H1 (cell line): ENCODE measurements around the gene TNS1. TPM values are rescaled to one million over a fixed set of nuclear protein-coding genes. Genes with fewer than 3 reads are reported as not detected.

Experiments
- CTCF ChIA-PET: fragments of 300-600 bp; sonication (Branson Sonifier 250); formaldehyde crosslinking; loops from one replicate; lab custom pipeline; 2021; ENCODE audit not compliant: partially characterized antibody; lab: Charles Lee
- POLR2A ChIA-PET: fragments of 300-600 bp; sonication (Branson Sonifier 250); formaldehyde crosslinking; loops from one replicate; lab custom pipeline; 2021; ENCODE audit warnings: inconsistent platforms; ENCODE audit not compliant: partially characterized antibody; lab: Charles Lee
- DNase-seq, 2 experiments: peaks; one replicate each; pipeline versions ENCODE4 v3.0.0 to v3.0.0-alpha.2; 2010 to 2022; ENCODE audit warnings: low spot score in 2 of 2, low read depth in 1 of 2, mixed read lengths in 1 of 2
- FAIRE-seq: peaks from 2 replicates; lab custom pipeline; 2011; peaks lifted over from hg19 to GRCh38; lab: Jason Lieb, UNC
- H2AFZ ChIP-seq: 2 replicates; pipeline ENCODE4 v1.8.1; 2012; ENCODE audit warnings: low read length, inconsistent platforms
- H2AK5ac ChIP-seq: 2 replicates; pipeline ENCODE4 v1.6.1; 2013; ENCODE audit warnings: low read depth, low read length
- H2BK120ac ChIP-seq: replicated peaks from 2 replicates; pipeline ENCODE3; 2013; ENCODE audit warnings: low read depth, low read length, inconsistent platforms
- H2BK12ac ChIP-seq: 2 replicates; pipeline ENCODE4 v1.6.1; 2013; ENCODE audit warnings: low read depth, low read length
- H2BK15ac ChIP-seq: 2 replicates; pipeline ENCODE4 v1.6.1; 2013; ENCODE audit warnings: low read length
- H2BK20ac ChIP-seq: 2 replicates; pipeline ENCODE4 v1.6.1; 2013; ENCODE audit warnings: low read length
- H2BK5ac ChIP-seq: 2 replicates; pipeline ENCODE4 v1.6.1; 2013; ENCODE audit warnings: low read depth, low read length
- H3K14ac ChIP-seq: 2 replicates; pipeline ENCODE4 v1.6.1; 2013; ENCODE audit warnings: inconsistent platforms; ENCODE audit not compliant: insufficient read length
- H3K18ac ChIP-seq: 2 replicates; pipeline ENCODE4 v1.6.1; 2013; ENCODE audit warnings: low read length; ENCODE audit errors: extremely low read depth
- H3K23ac ChIP-seq: 2 replicates; pipeline ENCODE4 v1.6.1; 2013; ENCODE audit warnings: inconsistent platforms; ENCODE audit not compliant: insufficient read length
- H3K23me2 ChIP-seq: 2 replicates; pipeline ENCODE4 v1.6.1; 2013; ENCODE audit warnings: low read depth, low read length
- H3K27ac ChIP-seq: 2 replicates; pipeline ENCODE4 v1.6.1; 2011; ENCODE audit warnings: low read depth, low read length, inconsistent platforms
- H3K27me3 ChIP-seq, 4 experiments: replicated peaks in 1 of 4; 1 replicate in 1 of 4; 2 replicates in 3 of 4; pipeline versions ENCODE4 v1.6.1 to v1.8.1; 2011 to 2013; ENCODE audit warnings: low read length in 3 of 4, mild to moderate bottlenecking in 3 of 4, inconsistent platforms in 2 of 4, mixed read lengths in 2 of 4, moderate library complexity in 1 of 4; ENCODE audit not compliant: control insufficient read depth in 3 of 4, insufficient read depth in 3 of 4; ENCODE audit errors: extremely low read depth in 1 of 4
- H3K36me3 ChIP-seq, 4 experiments: 2 replicates each; pipeline versions ENCODE4 v1.6.1 to v1.8.1; 2011 to 2013; ENCODE audit warnings: mild to moderate bottlenecking in 4 of 4, low read length in 3 of 4, moderate library complexity in 2 of 4, control low read depth in 1 of 4, inconsistent platforms in 1 of 4; ENCODE audit not compliant: insufficient read depth in 4 of 4, control insufficient read depth in 2 of 4
- H3K4ac ChIP-seq: replicated peaks from 2 replicates; pipeline ENCODE3; 2013; ENCODE audit warnings: low read length, low read depth, mixed read lengths, inconsistent platforms; ENCODE audit not compliant: insufficient read length
- H3K4me1 ChIP-seq, 4 experiments: replicated peaks in 1 of 4; 1 replicate in 1 of 4; 2 replicates in 3 of 4; pipeline versions ENCODE4 v1.6.1 to v1.8.1; 2011 to 2013; ENCODE audit warnings: low read length in 3 of 4, inconsistent platforms in 2 of 4, mixed read lengths in 1 of 4; ENCODE audit not compliant: insufficient read depth in 4 of 4, control insufficient read depth in 3 of 4
- H3K4me2 ChIP-seq, 2 experiments: 2 replicates each; pipeline versions ENCODE4 v1.6.1 to v1.8.1; 2011 to 2013; ENCODE audit warnings: low read depth in 2 of 2, low read length in 2 of 2, control low read depth in 1 of 2, inconsistent platforms in 1 of 2, mild to moderate bottlenecking in 1 of 2; ENCODE audit not compliant: insufficient read depth in 1 of 2
- H3K4me3 ChIP-seq, 4 experiments: fragments of 200-600, 300-600 bp in 1 of 4; sonication (generic), shearing (Covaris generic), sonication (Bioruptor Twin) in 1 of 4; 2 replicates each; pipeline versions ENCODE4 v1.5.1 to v1.8.1; 2011 to 2016; ENCODE audit warnings: low read length in 4 of 4, low read depth in 3 of 4, control low read depth in 2 of 4, inconsistent platforms in 2 of 4, mild to moderate bottlenecking in 2 of 4, mixed read lengths in 1 of 4, moderate library complexity in 1 of 4; ENCODE audit not compliant: insufficient read depth in 2 of 4; ENCODE audit errors: extremely low read depth in 1 of 4
- H3K56ac ChIP-seq: replicated peaks from 2 replicates; pipeline ENCODE3; 2013; ENCODE audit warnings: low read depth, mild to moderate bottlenecking, mixed read lengths, low read length, inconsistent platforms; ENCODE audit not compliant: insufficient read length
- H3K79me1 ChIP-seq: 2 replicates; pipeline ENCODE4 v1.6.1; 2013; ENCODE audit warnings: low read depth, low read length, control low read depth
- H3K79me2 ChIP-seq, 2 experiments: 2 replicates each; pipeline versions ENCODE4 v1.6.1 to v1.8.1; 2012 to 2013; ENCODE audit warnings: low read length in 2 of 2, mild to moderate bottlenecking in 2 of 2, inconsistent platforms in 1 of 2; ENCODE audit not compliant: insufficient read depth in 2 of 2, control insufficient read depth in 1 of 2
- H3K9ac ChIP-seq, 4 experiments: replicated peaks in 1 of 4; 1 replicate in 1 of 4; 2 replicates in 3 of 4; pipeline versions ENCODE4 v1.6.1 to v1.8.1; 2011 to 2013; ENCODE audit warnings: low read depth in 3 of 4, low read length in 3 of 4, control low read depth in 2 of 4, mild to moderate bottlenecking in 2 of 4, moderate library complexity in 2 of 4, inconsistent platforms in 1 of 4; ENCODE audit errors: extremely low read depth in 1 of 4
- H3K9me3 ChIP-seq, 2 experiments: 2 replicates each; pipeline versions ENCODE4 v1.6.1 to v1.8.1; 2012 to 2013; ENCODE audit warnings: mild to moderate bottlenecking in 2 of 2, moderate library complexity in 2 of 2, control low read depth in 1 of 2, inconsistent platforms in 1 of 2, low read depth in 1 of 2, low read length in 1 of 2, mixed read lengths in 1 of 2; ENCODE audit not compliant: insufficient read depth in 2 of 2
- H4K20me1 ChIP-seq, 2 experiments: replicated peaks in 1 of 2; 2 replicates each; pipeline versions ENCODE3 to v1.8.1; 2011 to 2013; ENCODE audit warnings: inconsistent platforms in 2 of 2, low read length in 2 of 2, mild to moderate bottlenecking in 1 of 2; ENCODE audit not compliant: insufficient read depth in 2 of 2, control insufficient read depth in 1 of 2
- H4K5ac ChIP-seq: 2 replicates; pipeline ENCODE4 v1.6.1; 2013; ENCODE audit warnings: low read length, low read depth, mixed read lengths, inconsistent platforms; ENCODE audit not compliant: insufficient read length
- H4K8ac ChIP-seq: 2 replicates; pipeline ENCODE4 v1.8.0; 2013; ENCODE audit warnings: mild to moderate bottlenecking, moderate library complexity, low read length, inconsistent platforms; ENCODE audit not compliant: insufficient read depth; ENCODE audit errors: extremely low read depth
- H4K91ac ChIP-seq: replicated peaks from 2 replicates; pipeline ENCODE3; 2013; ENCODE audit warnings: low read length, mixed read lengths, inconsistent platforms; ENCODE audit not compliant: insufficient read length
- ASH2L ChIP-seq: fragments of 200-600, 300-600 bp; sonication (generic); IDR thresholded peaks from one replicate; pipeline ENCODE4 v1.7.1; 2017; ENCODE audit warnings: low read length
- EZH2 ChIP-seq: fragments of 200-600 bp; sonication (generic); IDR thresholded peaks from 2 replicates; pipeline ENCODE4 v1.7.1; 2012; ENCODE audit warnings: low read depth, mild to moderate bottlenecking, moderate library complexity, low read length, inconsistent platforms; ENCODE audit not compliant: severe bottlenecking
- HDAC6 ChIP-seq: IDR thresholded peaks from one replicate; pipeline ENCODE4 v1.7.1; 2012; ENCODE audit warnings: low read depth, mild to moderate bottlenecking, inconsistent platforms, low read length, moderate library complexity
- JUND ChIP-seq: IDR thresholded peaks from 2 replicates; pipeline ENCODE4 v1.6.1; 2011; ENCODE audit warnings: mild to moderate bottlenecking, improper control_type of control experiment, low read length
- KDM5A ChIP-seq: fragments of 200-600 bp; IDR thresholded peaks from 2 replicates; pipeline ENCODE4 v1.7.1; 2012; ENCODE audit warnings: mild to moderate bottlenecking, low read length, inconsistent platforms, mixed read lengths
- POU5F1 ChIP-seq: IDR thresholded peaks from 2 replicates; pipeline ENCODE4 v1.6.1; 2011; ENCODE audit warnings: low read depth, mild to moderate bottlenecking, low read length, moderate library complexity
- RNF2 ChIP-seq: fragments of 200-900, 300-1000 bp; sonication (generic); IDR thresholded peaks from 2 replicates; pipeline ENCODE4 v1.7.1; 2016; ENCODE audit warnings: borderline replicate concordance, low read depth, mild to moderate bottlenecking, antibody characterized with exemption, low read length; ENCODE audit not compliant: poor library complexity, severe bottlenecking; ENCODE audit errors: missing control alignments
- RXRA ChIP-seq: IDR thresholded peaks from 2 replicates; pipeline ENCODE4 v1.6.1; 2011; ENCODE audit warnings: low read depth, mild to moderate bottlenecking, low read length, moderate library complexity; ENCODE audit not compliant: insufficient read depth
- SIX5 ChIP-seq: IDR thresholded peaks from 2 replicates; pipeline ENCODE4 v1.6.1; 2011; ENCODE audit warnings: mild to moderate bottlenecking, low read depth, low read length
- SP1 ChIP-seq: IDR thresholded peaks from 2 replicates; pipeline ENCODE4 v1.6.1; 2011; ENCODE audit warnings: low read depth, low read length
- SRF ChIP-seq: IDR thresholded peaks from 2 replicates; pipeline ENCODE4 v1.6.1; 2011; ENCODE audit warnings: mild to moderate bottlenecking, low read depth, low read length, moderate library complexity
- TBP ChIP-seq: IDR thresholded peaks from 2 replicates; pipeline ENCODE4 v1.6.1; 2011; ENCODE audit warnings: low read depth, low read length, improper control_type of control experiment
- WGBS, 2 experiments: shearing (Covaris generic) in 1 of 2; methylation state at CpG; one replicate each; pipeline versions ENCODE4 v1.1.6 to v1.1.7; 2013 to 2015; ENCODE audit warnings: low lambda C conversion rate in 2 of 2, mixed read lengths in 2 of 2, inconsistent platforms in 1 of 2, low coverage in 1 of 2, missing lambda C conversion rate in 1 of 2; ENCODE audit not compliant: insufficient replicate concordance in 2 of 2, insufficient coverage in 1 of 2, insufficient read length in 1 of 2; ENCODE audit errors: extremely low coverage in 1 of 2, missing lambda C conversion rate in 1 of 2; 5-methylcytosine and 5-hydroxymethylcytosine counted together
- polyA plus RNA-seq, 7 experiments: library from polyadenylated mRNA; depleted of rRNA in 3 of 7; stranded (reverse) in 5 of 7; unstranded in 2 of 7; fragments of >200 nt in 5 of 7; fragments of 200-250 nt in 2 of 7; gene quantifications; 1 replicate in 5 of 7; 2 replicates in 1 of 7; 4 replicates in 1 of 7; pipeline versions ENCODE4 v1.2.1 to v1.2.3, GENCODE V29; 2011 to 2013; ENCODE audit warnings: missing spikeins in 2 of 7, mixed read lengths in 2 of 7
- total RNA-seq: library from RNA; stranded (reverse); fragmentation: NEBNext Ultra II Directional; extraction: Animal tissue kit (Norgen Biotek cat#: 25700); gene quantifications from 2 replicates; pipeline ENCODE4 v1.2.1, GENCODE V29; 2021
- TF ChIP-seq, protein P1 (sequence below): IDR thresholded peaks from 2 replicates; pipeline ENCODE4 v1.6.1; 2011; ENCODE audit warnings: low read depth, mild to moderate bottlenecking, low read length; ENCODE audit not compliant: insufficient read depth
- TF ChIP-seq, protein P2 (sequence below): IDR thresholded peaks from 2 replicates; pipeline ENCODE4 v1.6.1; 2012; ENCODE audit warnings: inconsistent platforms

Gene TNS1
- total and polyA plus RNA-seq, 2 of the 8 experiments (the other 6 are each of a cell fraction or from before 2014, with no cell fraction given) = 1.5 to 5.1 TPM

GRCh38 chr2:217939220-217939619 lies 63.6 kb downstream of the TNS1 start:
- WGBS, 2 experiments = 92% methylated on average over 3 of the region's 3 CpGs; no CpG with 5 or more reads in 1 of the 2 experiments
- FAIRE-seq = no peak
- POLR2A ChIA-PET = interaction anchor here (1.3 to 2.2 kb wide), 2 partner anchors 10 to 12 kb away, joined by 5 to 6 read pairs; no protein-coding TSS in a partner anchor
- no peak overlapping the region for H2BK12ac ChIP-seq
- H3K9me3 ChIP-seq = no peaks in the 10 kb centered on the region
- H3K4me2 ChIP-seq = no peak overlapping the region
- no peaks in the 10 kb centered on the region; a peak in 1 of 7 replicates for H3K27me3 ChIP-seq
- no peak overlapping the region for H3K27ac ChIP-seq
- no peak overlapping the region for H3K18ac ChIP-seq
- H2BK5ac ChIP-seq = no peak overlapping the region
- no peak overlapping the region for H3K4me3 ChIP-seq
- no peak overlapping the region for H3K23ac ChIP-seq
- no peak overlapping the region for H4K8ac ChIP-seq
- peaks cover 12 to 33% (median 25%) of the 10 kb centered on the region in 4 experiments for H3K4me1 ChIP-seq
- DNase-seq = no peak
- no peaks in the 10 kb centered on the region for H4K20me1 ChIP-seq
- H2BK20ac ChIP-seq = no peak overlapping the region
- H3K36me3 ChIP-seq = no peaks in the 10 kb centered on the region
- no peak overlapping the region for H4K91ac ChIP-seq
- no peak overlapping the region for H3K4ac ChIP-seq
- no peak overlapping the region for H3K14ac ChIP-seq
- 0 out of 2 replicates have a peak overlapping the region, but pooled peaks have one; percentile 40 for H2BK15ac ChIP-seq
- H2BK120ac ChIP-seq = no peak overlapping the region
- no peaks in the 10 kb centered on the region for H3K79me2 ChIP-seq
- H4K5ac ChIP-seq = no peak overlapping the region
- H2AFZ ChIP-seq = no peak overlapping the region
- H3K9ac ChIP-seq = no peak overlapping the region
- H3K23me2 ChIP-seq = no peaks in the 10 kb centered on the region
- no peak overlapping the region for H3K56ac ChIP-seq
- CTCF ChIA-PET = interaction anchor here (1.1 to 22.2 kb wide), 12 partner anchors 6 to 153 kb away, joined by 3 to 480 read pairs (median 4); no protein-coding TSS in a partner anchor
- no peaks in the 10 kb centered on the region for H3K79me1 ChIP-seq
- no peak overlapping the region for H2AK5ac ChIP-seq
- no peak for TF ChIP-seq HDAC6
- no peak for TF ChIP-seq KDM5A
- no peak for TF ChIP-seq TBP
- TF ChIP-seq RNF2 = no peak
- no peak for TF ChIP-seq SP1
- TF ChIP-seq POU5F1 = no peak
- TF ChIP-seq ASH2L = no peak
- no peak for TF ChIP-seq EZH2
- TF ChIP-seq, protein P1, sequence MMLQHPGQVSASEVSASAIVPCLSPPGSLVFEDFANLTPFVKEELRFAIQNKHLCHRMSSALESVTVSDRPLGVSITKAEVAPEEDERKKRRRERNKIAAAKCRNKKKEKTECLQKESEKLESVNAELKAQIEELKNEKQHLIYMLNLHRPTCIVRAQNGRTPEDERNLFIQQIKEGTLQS = no peak
- TF ChIP-seq JUND = no peak
- no peak for TF ChIP-seq SRF
- no peak for TF ChIP-seq RXRA
- TF ChIP-seq, protein P2, sequence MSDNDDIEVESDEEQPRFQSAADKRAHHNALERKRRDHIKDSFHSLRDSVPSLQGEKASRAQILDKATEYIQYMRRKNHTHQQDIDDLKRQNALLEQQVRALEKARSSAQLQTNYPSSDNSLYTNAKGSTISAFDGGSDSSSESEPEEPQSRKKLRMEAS = no peak
- no peak for TF ChIP-seq SIX5
